Activated CD4-positive, alpha-beta T cell treated with anti-CD3 and anti-CD28 coated beads for 1 hour (primary cell): Measurements from ENCODE around the gene PARD3B.

Source experiments
- DNase-seq: peaks from one replicate; pipeline ENCODE4 v3.0.0-alpha.2; 2020

PARD3B gene

GRCh38 chr2:205496772-205497171, 951.5 kb downstream of the PARD3B start:
- DNase-seq: no peak

- DNase-seq: no peak
Observed at GRCh38 chr2:205499006-205499405, 953.7 kb downstream of the PARD3B start.

GRCh38 chr2:205500065-205500464, 954.8 kb downstream of the PARD3B start:
- no peak for DNase-seq

- no peak for DNase-seq
Observed at GRCh38 chr2:205500951-205501350, 955.7 kb downstream of the PARD3B start.

- no peak for DNase-seq
Observed at GRCh38 chr2:205501826-205502225, 956.6 kb downstream of the PARD3B start.

GRCh38 chr2:205505371-205505770, 960.1 kb downstream of the PARD3B start:
- no peak for DNase-seq

GRCh38 chr2:205509655-205510054, 964.4 kb downstream of the PARD3B start:
- no peak for DNase-seq

GRCh38 chr2:205510345-205510744, 965.1 kb downstream of the PARD3B start:
- no peak for DNase-seq

- DNase-seq: no peak
Observed at GRCh38 chr2:205511221-205511620, 965.9 kb downstream of the PARD3B start.

- DNase-seq: no peak
Observed at GRCh38 chr2:205511641-205512040, 966.4 kb downstream of the PARD3B start.

GRCh38 chr2:205520311-205520710, 975.0 kb downstream of the PARD3B start:
- no peak for DNase-seq

- DNase-seq: no peak
Observed at GRCh38 chr2:205524656-205525055, 979.4 kb downstream of the PARD3B start.

- no peak for DNase-seq
Observed at GRCh38 chr2:205527801-205528200, 982.5 kb downstream of the PARD3B start.

- no peak for DNase-seq
Observed at GRCh38 chr2:205531072-205531471, 985.8 kb downstream of the PARD3B start.

GRCh38 chr2:205531489-205532148, 986.3 kb downstream of the PARD3B start:
- no peak for DNase-seq

GRCh38 chr2:205535001-205535400, 989.7 kb downstream of the PARD3B start:
- no peak for DNase-seq

- no peak for DNase-seq
Observed at GRCh38 chr2:205539603-205540002, 994.3 kb downstream of the PARD3B start.

- DNase-seq: no peak
Observed at GRCh38 chr2:205540036-205540435, 994.8 kb downstream of the PARD3B start.

GRCh38 chr2:205543262-205543843, 998.1 kb downstream of the PARD3B start:
- no peak for DNase-seq

- DNase-seq: no peak
Observed at GRCh38 chr2:205543937-205544702, 998.8 kb downstream of the PARD3B start.

GRCh38 chr2:205545971-205546816, 1000.9 kb downstream of the PARD3B start:
- DNase-seq: no peak

GRCh38 chr2:205555566-205556230, 1010.4 kb downstream of the PARD3B start:
- DNase-seq: no peak

GRCh38 chr2:205556357-205556756, 1011.1 kb downstream of the PARD3B start:
- DNase-seq: no peak
